Lung (tissue), 12 donors: ENCODE data around the gene HS3ST2. TPM values are rescaled to one million over a fixed set of nuclear protein-coding genes. Genes with fewer than 3 reads are reported as not detected.

Experiments
- ATAC-seq: fragments of 200-7000 bp; cut with Tn5 transposase; one replicate; pipeline ENCODE4 v1.9.1; 2020; ENCODE audit warnings: moderate number of reproducible peaks; ENCODE audit not compliant: insufficient read depth, low FRiP score
- DNase-seq, 3 donors: peaks; one replicate each; pipeline ENCODE4 v3.0.0-alpha.2; 2013 to 2017
- H3K27ac ChIP-seq, 2 donors: one replicate each; pipeline ENCODE4 v1.5.1; 2013; ENCODE audit warnings: mild to moderate bottlenecking in 2 of 2, moderate library complexity in 2 of 2, control low read depth in 1 of 2, inconsistent platforms in 1 of 2, low read depth in 1 of 2, low read length in 1 of 2
- H3K27me3 ChIP-seq, 3 donors: one replicate each; pipeline ENCODE4 v1.5.1; 2013; ENCODE audit warnings: low read length in 2 of 3; ENCODE audit not compliant: control insufficient read depth in 3 of 3, insufficient read depth in 3 of 3
- H3K36me3 ChIP-seq, 4 donors: one replicate each; pipeline ENCODE4 v1.5.1; 2013; ENCODE audit warnings: low read length in 4 of 4, mild to moderate bottlenecking in 1 of 4, moderate library complexity in 1 of 4; ENCODE audit not compliant: control insufficient read depth in 4 of 4, insufficient read depth in 4 of 4
- H3K4me1 ChIP-seq, 5 donors: one replicate each; pipeline ENCODE4 v1.5.1; 2013; ENCODE audit warnings: low read length in 5 of 5, mild to moderate bottlenecking in 2 of 5, moderate library complexity in 1 of 5; ENCODE audit not compliant: control insufficient read depth in 5 of 5, insufficient read depth in 5 of 5
- H3K4me3 ChIP-seq: one replicate; pipeline ENCODE4 v1.5.1; 2013; ENCODE audit warnings: mild to moderate bottlenecking, control low read depth, moderate library complexity
- H3K9ac ChIP-seq, 2 donors: one replicate each; pipeline ENCODE4 v1.5.1; 2013; ENCODE audit warnings: low read length in 2 of 2, control low read depth in 1 of 2; ENCODE audit not compliant: insufficient read depth in 1 of 2
- H3K9me3 ChIP-seq, 4 donors: one replicate each; pipeline ENCODE4 v1.5.1; 2013; ENCODE audit warnings: low read length in 3 of 4, mild to moderate bottlenecking in 1 of 4, moderate library complexity in 1 of 4; ENCODE audit not compliant: control insufficient read depth in 4 of 4, insufficient read depth in 3 of 4
- CTCF ChIP-seq: IDR thresholded peaks from 2 replicates; pipeline ENCODE4 v1.5.1; 2012; ENCODE audit warnings: mild to moderate bottlenecking; ENCODE audit errors: control extremely low read depth, extremely low read depth
- WGBS, 2 donors: extraction: QIAGEN DNeasy Blood & Tissue Kit; methylation state at CpG; one replicate each; pipeline ENCODE4 v1.1.7; 2013; 5-methylcytosine and 5-hydroxymethylcytosine counted together
- polyA plus RNA-seq, 2 donors: library from polyadenylated mRNA; stranded (reverse); fragments of 200-250 nt; gene quantifications; one replicate each; pipeline ENCODE4 v1.2.1, GENCODE V29; 2013
- total RNA-seq, 2 donors: library from RNA; depleted of rRNA in 1 of 2; stranded (reverse); fragments of >200 nt in 1 of 2; gene quantifications; one replicate each; pipeline ENCODE4 v1.2.1, GENCODE V29; 2014 to 2021
- donor health status: control.
- donor health status: control.
- donor health status: Bipolar disorder and iron deficiency.
- donor health status: healthy.
- donor health status: DM: yes; HTN: yes; CAD: no.

HS3ST2 gene
- total and polyA plus RNA-seq, 4 donors = 0.31 to 5.6 (median 1.3) TPM

GRCh38 chr16:22962905-22963304, 148.9 kb downstream of the HS3ST2 start:
- Histone ChIP-seq H3K27ac (no peak overlapping the region), H3K9ac (no peak overlapping the region), H3K9me3 (peaks cover 0 to 5% (median 0%) of the 10 kb centered on the region in 4 donors), H3K4me3 (no peak overlapping the region), H3K36me3 (no peaks in the 10 kb centered on the region), H3K4me1 (no peaks in the 10 kb centered on the region), H3K27me3 (peaks cover 0 to 4% (median 0%) of the 10 kb centered on the region in 3 donors)
- DNase-seq (no peak), ATAC-seq (no peak)
- no peak for TF ChIP-seq CTCF
- 44 to 74% methylated on average over 1 of the region's 1 CpG for WGBS, 2 donors
